ENCODE measurements around the gene CYB5RL. TPM values are rescaled to one million over a fixed set of nuclear protein-coding genes. Genes with fewer than 3 reads are reported as not detected.
A peak's percentile ranks its signal among the peaks of the same experiment; 100 is the strongest.

CYB5RL gene
- total RNA-seq, 1 experiment from 2014 or later: 13.1 TPM

GRCh38 chr1:54173681-54174080 is 26.1 kb downstream of the CYB5RL start (continued):
- TF ChIP-seq E2F1 (CRISPR knock-in tag; IDR thresholded peaks at IDR 0.05): no peak
- no peak for TF ChIP-seq SOX15 (CRISPR knock-in tag; IDR thresholded peaks at IDR 0.05)
- TF ChIP-seq NR2C2 (CRISPR knock-in tag; IDR thresholded peaks at IDR 0.05): no peak
- no peak for TF ChIP-seq ZNF121 (CRISPR knock-in tag; IDR thresholded peaks at IDR 0.05)
- TF ChIP-seq MLX (CRISPR knock-in tag; IDR thresholded peaks at IDR 0.05): no peak
- TF ChIP-seq ZNF671 (CRISPR knock-in tag; IDR thresholded peaks at IDR 0.05): no peak

GRCh38 chr1:54172614-54173599 is 26.9 kb downstream of the CYB5RL start:
- Mint-ChIP-seq H3K4me3 (no peak overlapping the region), H3K36me3 (no peaks in the 10 kb centered on the region), H3K9me3 (no peaks in the 10 kb centered on the region), H3K27me3 (ENCODE audit: low read depth) (no peaks in the 10 kb centered on the region), H3K27ac (peak overlapping the region; percentile 28; the same call in 1 of the 2 replicates), H3K4me1 (no peaks in the 10 kb centered on the region)
- CTCF ChIA-PET: interaction anchor here (1.2 to 4.1 kb wide), 3 partner anchors 8 to 91 kb away, joined by 3 to 23 read pairs (median 18); no protein-coding TSS in a partner anchor
- TF ChIP-seq MAX (CRISPR knock-in tag; IDR thresholded peaks at IDR 0.05) (no peak), ZNF263 (CRISPR knock-in tag; IDR thresholded peaks at IDR 0.05; ENCODE audit: low read depth) (no peak), MYBL2 (CRISPR knock-in tag; IDR thresholded peaks at IDR 0.05) (no peak), ZNF317 (CRISPR knock-in tag; IDR thresholded peaks at IDR 0.05; ENCODE audit: borderline replicate concordance, low read depth) (no peak), ERG (CRISPR knock-in tag; IDR thresholded peaks at IDR 0.05) (no peak), ZBTB43 (CRISPR knock-in tag; IDR thresholded peaks at IDR 0.05) (no peak), NFE2L1 (CRISPR knock-in tag; IDR thresholded peaks at IDR 0.05) (no peak), CREM (CRISPR knock-in tag; IDR thresholded peaks at IDR 0.05) (no peak)
- ATAC-seq: no peak
- POLR2A ChIA-PET: no interaction called here
- no peak for DNase-seq (ENCODE audit: low spot score)

- no peak overlapping the region for H3K27ac Mint-ChIP-seq
- no peaks in the 10 kb centered on the region for H3K9me3 Mint-ChIP-seq
- H3K36me3 Mint-ChIP-seq: no peaks in the 10 kb centered on the region
- no peaks in the 10 kb centered on the region for H3K4me1 Mint-ChIP-seq
- DNase-seq (ENCODE audit: low spot score): no peak
- ATAC-seq: no peak
- ChIA-PET CTCF (interaction anchor here (1.0 to 4.1 kb wide), 3 partner anchors 10 to 50 kb away, joined by 3 to 23 read pairs (median 18); no protein-coding TSS in a partner anchor), POLR2A (interaction anchor here (0.5 to 0.6 kb wide), 2 partner anchors 17 to 142 kb away, joined by 3 read pairs; no protein-coding TSS in a partner anchor)
- no peak overlapping the region for H3K4me3 Mint-ChIP-seq
- H3K27me3 Mint-ChIP-seq (ENCODE audit: low read depth): peaks cover under 1% of the 10 kb centered on the region; the same call in 1 of the 2 replicates
- TF ChIP-seq SOX15 (CRISPR knock-in tag; IDR thresholded peaks at IDR 0.05): no peak
- no peak for TF ChIP-seq ZNF423 (CRISPR knock-in tag; IDR thresholded peaks at IDR 0.05)
- TF ChIP-seq FOXJ3 (CRISPR knock-in tag; IDR thresholded peaks at IDR 0.05; ENCODE audit: borderline replicate concordance): no peak
- no peak for TF ChIP-seq ATF3 (CRISPR knock-in tag; conservative IDR thresholded peaks at IDR 0.05)
- TF ChIP-seq MLX (CRISPR knock-in tag; IDR thresholded peaks at IDR 0.05): no peak
- TF ChIP-seq STAT6 (CRISPR knock-in tag; conservative IDR thresholded peaks at IDR 0.05; ENCODE audit: low read depth): no peak
- no peak for TF ChIP-seq TCF7 (CRISPR knock-in tag; IDR thresholded peaks at IDR 0.05; ENCODE audit: low read depth)
- no peak for TF ChIP-seq ZNF281 (CRISPR knock-in tag; IDR thresholded peaks at IDR 0.05)
These were observed 28.2 kb downstream of the CYB5RL start for GRCh38 chr1:54171606-54172005.

All from WTC11 (cell line).